Kidney epithelial cell (primary cell): ENCODE data around the gene KIF18A. TPM values are rescaled to one million over a fixed set of nuclear protein-coding genes. Genes with fewer than 3 reads are reported as not detected.

Experiments used
- DNase-seq: peaks from one replicate; pipeline ENCODE4 v3.0.0-alpha.2; 2010; ENCODE audit warnings: low read depth
- H3K27me3 ChIP-seq: 2 replicates; pipeline ENCODE4 v1.6.0; 2011; ENCODE audit warnings: low read length; ENCODE audit not compliant: control insufficient read depth, insufficient read depth
- H3K36me3 ChIP-seq: 2 replicates; pipeline ENCODE4 v1.5.1; 2011; ENCODE audit warnings: low read length; ENCODE audit not compliant: control insufficient read depth, insufficient read depth
- H3K4me3 ChIP-seq: 2 replicates; pipeline ENCODE4 v1.5.1; 2011; ENCODE audit warnings: low read depth, mild to moderate bottlenecking, control low read depth, low read length
- total RNA-seq: library from RNA; depleted of rRNA; stranded (reverse); fragments of >200 nt; gene quantifications from 2 replicates; pipeline ENCODE4 v1.2.3, GENCODE V29; 2015
- TF ChIP-seq, protein P1 (sequence below): IDR thresholded peaks from 2 replicates; pipeline ENCODE4 v1.5.1; 2011; ENCODE audit warnings: mild to moderate bottlenecking, moderate library complexity, low read length, control low read depth, inconsistent platforms; ENCODE audit not compliant: insufficient read depth, poor library complexity, severe bottlenecking

The KIF18A gene
- total RNA-seq = 1.9 and 2.1 TPM in 2 replicates

DNA sequence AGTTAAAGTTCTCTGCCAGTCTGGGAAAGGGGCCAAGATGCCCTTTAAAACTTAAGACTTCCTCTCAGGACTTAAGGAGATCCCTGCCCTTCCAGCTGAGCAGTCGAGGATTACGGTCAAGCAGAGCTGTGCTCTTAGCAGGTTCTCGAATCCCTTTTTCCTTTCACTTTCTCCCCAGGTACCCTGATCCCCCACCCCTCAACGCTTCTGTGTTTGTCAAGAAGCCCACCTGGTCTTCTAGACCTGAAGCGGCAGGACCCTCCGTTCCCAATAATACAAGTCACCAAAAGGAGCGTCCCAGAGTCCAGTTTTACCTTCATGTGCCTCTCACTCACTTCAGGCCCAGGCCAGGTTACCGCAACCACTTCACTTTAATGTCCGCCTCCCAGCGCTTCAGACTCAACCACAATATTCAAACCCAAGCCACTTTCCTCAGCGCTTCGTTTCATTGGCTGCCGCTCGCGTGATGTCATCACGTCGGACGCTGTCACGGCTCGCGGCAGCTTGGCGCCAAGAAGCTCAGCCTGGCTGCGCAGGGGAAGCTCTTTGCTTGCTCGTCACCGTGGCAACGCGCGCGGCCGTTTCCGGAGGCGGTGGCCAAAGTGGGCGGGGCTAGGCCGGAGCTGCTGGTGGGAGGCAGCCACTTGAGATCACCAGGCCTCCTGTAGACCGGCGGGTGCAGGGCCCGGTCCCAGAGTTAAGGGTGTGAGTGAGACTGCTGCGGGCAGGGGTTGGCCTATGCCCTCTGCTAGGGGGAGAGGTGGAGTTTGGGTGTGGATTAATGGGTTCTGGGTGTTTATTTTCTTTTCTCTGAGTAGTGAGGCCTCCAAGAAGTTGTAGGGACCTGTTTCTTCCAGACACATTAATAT lies at the start of gene KIF18A, which contains the start of gene METTL15:
Gene KIF18A, minus strand, starts transcription at position 407 of the 869 bp plus-strand sequence. CDS start 10,209 bp downstream, outside the sequence.
Gene METTL15, plus strand, starts transcription at position 639 of the 869 bp plus-strand sequence. CDS start 4,947 bp downstream, outside the sequence.
- TF ChIP-seq, protein P1, sequence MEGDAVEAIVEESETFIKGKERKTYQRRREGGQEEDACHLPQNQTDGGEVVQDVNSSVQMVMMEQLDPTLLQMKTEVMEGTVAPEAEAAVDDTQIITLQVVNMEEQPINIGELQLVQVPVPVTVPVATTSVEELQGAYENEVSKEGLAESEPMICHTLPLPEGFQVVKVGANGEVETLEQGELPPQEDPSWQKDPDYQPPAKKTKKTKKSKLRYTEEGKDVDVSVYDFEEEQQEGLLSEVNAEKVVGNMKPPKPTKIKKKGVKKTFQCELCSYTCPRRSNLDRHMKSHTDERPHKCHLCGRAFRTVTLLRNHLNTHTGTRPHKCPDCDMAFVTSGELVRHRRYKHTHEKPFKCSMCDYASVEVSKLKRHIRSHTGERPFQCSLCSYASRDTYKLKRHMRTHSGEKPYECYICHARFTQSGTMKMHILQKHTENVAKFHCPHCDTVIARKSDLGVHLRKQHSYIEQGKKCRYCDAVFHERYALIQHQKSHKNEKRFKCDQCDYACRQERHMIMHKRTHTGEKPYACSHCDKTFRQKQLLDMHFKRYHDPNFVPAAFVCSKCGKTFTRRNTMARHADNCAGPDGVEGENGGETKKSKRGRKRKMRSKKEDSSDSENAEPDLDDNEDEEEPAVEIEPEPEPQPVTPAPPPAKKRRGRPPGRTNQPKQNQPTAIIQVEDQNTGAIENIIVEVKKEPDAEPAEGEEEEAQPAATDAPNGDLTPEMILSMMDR = no peak
- H3K4me3 ChIP-seq = peak within 1 kb of the TSS; percentile 63
- no peaks in the 10 kb centered on the region for H3K27me3 ChIP-seq
- H3K36me3 ChIP-seq = no peaks in the 10 kb centered on the region
- DNase-seq = peak; percentile 95

DNA sequence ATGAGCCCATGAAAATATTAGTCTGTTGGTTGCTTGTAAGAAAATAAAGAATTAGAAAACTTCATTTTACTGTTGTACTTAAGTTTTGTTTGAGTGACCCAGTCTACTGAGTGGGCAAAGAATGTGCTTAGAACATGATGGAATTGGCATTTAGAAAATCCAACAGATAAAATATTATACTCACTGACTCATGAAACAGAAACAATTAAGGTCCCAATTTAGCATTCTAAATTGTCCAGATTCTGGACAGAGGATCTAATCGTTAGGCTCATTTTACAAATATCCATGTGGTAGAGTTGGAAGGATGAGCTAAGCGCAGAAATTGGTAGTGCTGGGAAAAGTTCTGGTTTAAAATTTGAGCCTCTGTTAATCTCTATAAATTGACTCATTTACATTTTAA lies 45.6 kb upstream of the KIF18A start:
- no peak overlapping the region for H3K4me3 ChIP-seq
- TF ChIP-seq, protein P1 = no peak
- DNase-seq = no peak
- H3K27me3 ChIP-seq = no peaks in the 10 kb centered on the region
- H3K36me3 ChIP-seq = no peaks in the 10 kb centered on the region

DNA sequence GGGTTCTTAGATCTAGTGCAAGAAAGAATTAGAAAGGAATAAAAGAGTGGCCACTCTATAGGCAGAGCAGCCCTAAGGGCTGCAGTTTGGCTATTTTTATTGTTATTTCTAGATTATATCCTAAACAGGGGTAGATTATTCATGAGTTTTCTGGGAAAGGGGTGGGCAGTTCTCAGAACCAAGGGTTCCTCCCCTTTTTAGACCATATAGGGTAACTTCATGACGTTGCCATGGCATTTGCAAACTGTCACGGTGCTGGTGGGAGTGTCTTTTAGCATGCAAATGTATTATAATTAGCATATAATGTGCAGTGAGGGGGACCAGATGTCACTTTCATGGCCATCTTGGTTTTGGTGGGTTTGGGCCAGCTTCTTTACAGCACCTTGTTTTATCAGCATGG lies 44.8 kb upstream of the KIF18A start:
- H3K36me3 ChIP-seq = no peaks in the 10 kb centered on the region

DNA sequence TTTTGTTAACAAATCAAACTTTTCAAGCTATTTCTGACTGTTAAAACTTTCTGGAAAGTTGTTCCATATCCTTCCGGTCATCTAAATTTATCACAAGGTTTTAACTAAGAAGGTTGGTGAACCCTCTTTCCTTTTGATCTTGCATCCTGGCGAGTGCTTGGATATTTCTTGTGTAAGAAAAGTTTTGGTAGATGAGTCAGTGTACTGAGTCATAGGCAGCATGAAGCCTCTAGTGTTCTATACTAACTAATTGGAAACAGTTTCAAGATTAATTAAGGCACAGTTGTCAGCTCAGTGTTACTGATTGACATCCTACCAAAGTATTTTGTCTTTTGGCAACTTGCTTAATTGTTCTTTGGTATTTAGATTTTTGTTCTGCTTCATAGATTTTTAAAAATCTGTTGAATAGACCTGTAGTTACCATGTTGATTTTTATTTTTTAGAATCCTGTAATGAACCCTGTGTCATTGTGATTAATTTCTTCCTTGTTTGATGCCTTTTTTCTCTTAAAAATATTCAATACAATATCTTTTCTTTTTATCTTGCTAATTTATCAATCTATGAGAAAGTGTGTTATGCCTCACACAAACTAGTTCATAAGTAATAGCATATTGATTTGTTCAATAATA lies 38.3 kb upstream of the KIF18A start:
- Histone ChIP-seq H3K27me3 (no peaks in the 10 kb centered on the region), H3K36me3 (no peaks in the 10 kb centered on the region), H3K4me3 (no peak overlapping the region)
- DNase-seq = peak; percentile 90
- TF ChIP-seq, protein P1 = no peak

More for the DNA sequence above, 44.8 kb upstream of the KIF18A start:
- Histone ChIP-seq H3K4me3 (no peak overlapping the region), H3K27me3 (no peaks in the 10 kb centered on the region)
- TF ChIP-seq, protein P1 = no peak
- DNase-seq = no peak

DNA sequence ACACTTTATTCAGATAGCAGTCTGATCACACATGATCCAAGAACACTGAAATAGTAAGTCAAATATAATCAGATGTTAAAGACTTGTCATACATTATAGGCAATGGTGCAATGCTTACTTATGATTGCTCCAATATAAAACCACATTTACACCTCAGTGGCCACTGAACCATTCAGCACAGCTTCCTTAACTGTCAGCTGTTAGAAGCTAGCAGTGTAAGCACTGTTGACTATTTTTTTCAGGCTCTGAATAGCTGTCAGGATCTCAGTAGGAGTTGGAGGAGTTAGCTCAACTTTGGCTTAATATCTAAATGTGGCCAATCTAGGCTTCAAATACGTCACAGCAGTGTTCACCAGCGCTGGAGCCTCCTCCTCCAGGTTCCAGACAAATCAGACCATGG lies 36.9 kb upstream of the KIF18A start:
- no peaks in the 10 kb centered on the region for H3K36me3 ChIP-seq
- no peaks in the 10 kb centered on the region for H3K27me3 ChIP-seq
- TF ChIP-seq, protein P1 = no peak
- peak; percentile 32 for DNase-seq
- no peak overlapping the region for H3K4me3 ChIP-seq
